Thoracic aorta (tissue), 2 donors: ENCODE data around the gene SEC61A2. TPM values are rescaled to one million over a fixed set of nuclear protein-coding genes. Genes with fewer than 3 reads are reported as not detected.
A peak's percentile ranks its signal among the peaks of the same experiment; 100 is the strongest.

ENCODE experiments used
- ATAC-seq: fragments of 150-250 bp; one replicate; pipeline ENCODE4 v1.8.0; 2017; ENCODE audit warnings: low read depth; ENCODE audit not compliant: insufficient number of reproducible peaks, low FRiP score
- DNase-seq: peaks from one replicate; pipeline ENCODE4 v3.0.0-alpha.2; 2020; ENCODE audit warnings: low spot score
- H3K27ac ChIP-seq, 2 donors: fragments of 200-600 bp; sonication (generic); 1 replicate in 1 of 2; 2 replicates in 1 of 2; pipeline ENCODE4 v1.5.1; 2016; ENCODE audit warnings: mild to moderate bottlenecking in 2 of 2, moderate library complexity in 2 of 2
- H3K27me3 ChIP-seq: fragments of 200-600 bp; sonication (generic); replicated peaks from 2 replicates; pipeline ENCODE4 v1.6.0; 2016; ENCODE audit warnings: mild to moderate bottlenecking; ENCODE audit not compliant: insufficient read depth
- H3K36me3 ChIP-seq: fragments of 200-600 bp; sonication (generic); one replicate; pipeline ENCODE4 v1.5.1; 2016
- H3K4me1 ChIP-seq, 2 donors: fragments of 200-600 bp; sonication (generic); 1 replicate in 1 of 2; 2 replicates in 1 of 2; pipeline versions ENCODE4 v1.5.1 to v1.6.0; 2016; ENCODE audit warnings: low read depth in 2 of 2, mild to moderate bottlenecking in 1 of 2; ENCODE audit not compliant: control insufficient read depth in 1 of 2
- H3K4me3 ChIP-seq: fragments of 200-600 bp; sonication (generic); 2 replicates; pipeline ENCODE4 v1.5.1; 2016; ENCODE audit warnings: mild to moderate bottlenecking
- H3K9me3 ChIP-seq: fragments of 200-600 bp; sonication (generic); 2 replicates; pipeline ENCODE4 v1.5.1; 2016
- CTCF ChIP-seq: fragments of 200-600 bp; sonication (generic); IDR thresholded peaks from one replicate; pipeline ENCODE4 v1.5.1; 2019; ENCODE audit warnings: antibody characterized with exemption
- total RNA-seq, 2 donors: library from RNA; depleted of rRNA; stranded (reverse); fragments of >200 nt; gene quantifications; one replicate each; pipeline versions ENCODE4 v1.1.0 to v1.2.3, GENCODE V29; 2016

The SEC61A2 gene
- total RNA-seq, 2 donors from 2014 or later, result 3.5 to 15.4 TPM

- Histone ChIP-seq H3K27ac (peak within 1 kb of the TSS; percentile 89 to 96), H3K27me3 (no peaks in the 10 kb centered on the region), H3K9me3 (no peaks in the 10 kb centered on the region), H3K4me1 (peaks cover 24 to 36% of the 10 kb centered on the region in 2 donors), H3K4me3 (peak within 1 kb of the TSS; percentile 98), H3K36me3 (peaks cover 10% of the 10 kb centered on the region)
- DNase-seq (peak; percentile 49), ATAC-seq (peak; percentile 84)
- peak; percentile 25 for TF ChIP-seq CTCF
These were observed 66.4 kb downstream of the SEC61A2 start, which contains the start of the genes CDC123 and NUDT5 for GRCh38 chr10:12195603-12196506. TSS of gene CDC123 (plus strand) at chr10:12196188. CDS start at chr10:12196246, 58 bp downstream. TSS of gene NUDT5 (minus strand) at chr10:12195891. CDS start at chr10:12186291, 9,600 bp downstream.

- peak overlapping the region; percentile 89 to 96 for H3K27ac ChIP-seq
- DNase-seq, result no peak
- H3K27me3 ChIP-seq, result no peaks in the 10 kb centered on the region
- no peak for ATAC-seq
- no peak for TF ChIP-seq CTCF
- peak overlapping the region; percentile 98 for H3K4me3 ChIP-seq
- H3K36me3 ChIP-seq, result peaks cover 11% of the 10 kb centered on the region
- H3K4me1 ChIP-seq, result peaks cover 24 to 36% of the 10 kb centered on the region in 2 donors
- H3K9me3 ChIP-seq, result no peaks in the 10 kb centered on the region
These were observed 67.2 kb downstream of the SEC61A2 start for GRCh38 chr10:12196531-12197211.

- Histone ChIP-seq H3K36me3 (peaks cover 11% of the 10 kb centered on the region), H3K4me3 (no peak overlapping the region), H3K27ac (no peak overlapping the region), H3K9me3 (no peaks in the 10 kb centered on the region), H3K4me1 (peaks cover 24 to 32% of the 10 kb centered on the region in 2 donors), H3K27me3 (no peaks in the 10 kb centered on the region)
- ATAC-seq (no peak), DNase-seq (no peak)
- TF ChIP-seq CTCF, result no peak
These were observed 68.7 kb downstream of the SEC61A2 start for GRCh38 chr10:12198156-12198555.

- peaks cover 11% of the 10 kb centered on the region for H3K36me3 ChIP-seq
These were observed 71.4 kb downstream of the SEC61A2 start for GRCh38 chr10:12200850-12201249.

More at GRCh38 chr10:12200850-12201249, 71.4 kb downstream of the SEC61A2 start:
- H3K27ac ChIP-seq, result no peak overlapping the region
- H3K4me1 ChIP-seq, result peaks cover 11 to 17% of the 10 kb centered on the region in 2 donors
- H3K9me3 ChIP-seq, result no peaks in the 10 kb centered on the region
- no peak for DNase-seq
- H3K27me3 ChIP-seq, result no peaks in the 10 kb centered on the region
- TF ChIP-seq CTCF, result no peak
- no peak overlapping the region for H3K4me3 ChIP-seq
- ATAC-seq, result no peak
